ENCODE measurements around the gene CLBA1.

GRCh38 chr14:104957146-104958113 lies 28.2 kb upstream of the CLBA1 start:
- TF ChIP-seq POLR2A (IDR thresholded peaks at IDR 0.05) (no peak), CTCF (IDR thresholded peaks at IDR 0.05 in 4 of 5, conservative IDR thresholded peaks at IDR 0.05 in 1 of 5) (no peak)

All from gastrocnemius medialis (tissue), 4 donors.